Measurements from ENCODE around the gene SPEN.

SPEN gene

DNA sequence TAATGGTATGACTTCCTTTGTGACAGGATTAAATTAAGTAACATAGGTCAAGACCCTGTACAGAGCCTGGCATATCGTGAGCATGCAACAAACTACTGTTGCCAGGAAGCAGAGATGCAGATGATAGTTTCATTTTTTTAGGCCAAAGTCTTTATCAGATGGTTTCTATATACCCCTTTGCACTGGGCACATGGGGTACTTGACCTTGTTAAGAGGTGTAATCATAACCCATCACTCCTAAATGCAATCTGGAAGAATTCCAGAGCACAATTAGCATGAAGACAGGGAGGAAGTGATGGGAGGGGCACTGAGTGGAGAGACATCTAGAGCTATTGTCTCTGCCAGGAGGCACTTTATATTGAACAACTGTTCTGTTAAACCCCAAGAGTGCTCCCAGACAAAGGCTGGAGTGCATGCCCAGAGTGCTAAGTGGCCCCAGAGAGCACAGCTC, 106.3 kb downstream of the SPEN start:
- Histone ChIP-seq H3K36me3 (ENCODE audit: insufficient read depth) (no peaks in the 10 kb centered on the region), H2AFZ (ENCODE audit: low read depth) (no peak overlapping the region), H3K4me1 (ENCODE audit: low read depth, poor library complexity, severe bottlenecking) (peaks cover 13% of the 10 kb centered on the region), H3K27ac (no peak overlapping the region), H3K4me2 (no peak overlapping the region), H3K4me3 (IDR thresholded peaks at IDR 0.05; ENCODE audit: insufficient read depth, low read depth, low read length) (no peak overlapping the region), H4K20me1 (ENCODE audit: insufficient read depth) (no peaks in the 10 kb centered on the region; the same call in 1 of the 2 replicates), H3K79me2 (ENCODE audit: insufficient read depth, low read depth) (peaks cover 4% of the 10 kb centered on the region; the same call in 1 of the 2 replicates), H3K27me3 (ENCODE audit: insufficient read depth, low read depth) (no peaks in the 10 kb centered on the region), H3K9ac (no peak overlapping the region)
- TF ChIP-seq, protein P1, sequence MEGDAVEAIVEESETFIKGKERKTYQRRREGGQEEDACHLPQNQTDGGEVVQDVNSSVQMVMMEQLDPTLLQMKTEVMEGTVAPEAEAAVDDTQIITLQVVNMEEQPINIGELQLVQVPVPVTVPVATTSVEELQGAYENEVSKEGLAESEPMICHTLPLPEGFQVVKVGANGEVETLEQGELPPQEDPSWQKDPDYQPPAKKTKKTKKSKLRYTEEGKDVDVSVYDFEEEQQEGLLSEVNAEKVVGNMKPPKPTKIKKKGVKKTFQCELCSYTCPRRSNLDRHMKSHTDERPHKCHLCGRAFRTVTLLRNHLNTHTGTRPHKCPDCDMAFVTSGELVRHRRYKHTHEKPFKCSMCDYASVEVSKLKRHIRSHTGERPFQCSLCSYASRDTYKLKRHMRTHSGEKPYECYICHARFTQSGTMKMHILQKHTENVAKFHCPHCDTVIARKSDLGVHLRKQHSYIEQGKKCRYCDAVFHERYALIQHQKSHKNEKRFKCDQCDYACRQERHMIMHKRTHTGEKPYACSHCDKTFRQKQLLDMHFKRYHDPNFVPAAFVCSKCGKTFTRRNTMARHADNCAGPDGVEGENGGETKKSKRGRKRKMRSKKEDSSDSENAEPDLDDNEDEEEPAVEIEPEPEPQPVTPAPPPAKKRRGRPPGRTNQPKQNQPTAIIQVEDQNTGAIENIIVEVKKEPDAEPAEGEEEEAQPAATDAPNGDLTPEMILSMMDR (conservative IDR thresholded peaks at IDR 0.05; ENCODE audit: low read depth, low read length): no peak

DNA sequence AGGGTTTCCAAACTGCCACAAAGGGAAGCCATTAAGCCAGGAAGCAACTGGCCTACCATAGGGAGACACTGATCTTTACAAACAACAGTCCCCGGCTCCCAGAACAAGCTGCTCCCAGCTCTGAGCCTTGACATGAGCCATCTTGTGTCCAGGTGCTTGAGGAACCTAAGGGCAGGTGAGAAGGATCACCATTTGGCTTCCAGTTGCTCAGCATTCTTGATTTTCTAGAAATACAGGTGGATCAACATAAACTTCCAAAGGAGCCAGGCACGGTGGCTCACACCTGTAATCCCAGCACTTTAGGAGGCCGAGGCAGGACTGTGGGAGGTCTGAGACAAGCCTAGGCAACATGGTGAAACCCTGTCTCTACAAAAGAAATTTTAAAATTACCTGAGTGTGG, 106.8 kb downstream of the SPEN start:
- TF ChIP-seq, protein P1 (conservative IDR thresholded peaks at IDR 0.05; ENCODE audit: low read depth, low read length): no peak
- Histone ChIP-seq H3K9ac (no peak overlapping the region), H4K20me1 (ENCODE audit: insufficient read depth) (no peaks in the 10 kb centered on the region; the same call in 1 of the 2 replicates), H3K36me3 (ENCODE audit: insufficient read depth) (no peaks in the 10 kb centered on the region), H2AFZ (ENCODE audit: low read depth) (no peak overlapping the region), H3K79me2 (ENCODE audit: insufficient read depth, low read depth) (peaks cover 4% of the 10 kb centered on the region; the same call in 1 of the 2 replicates), H3K27me3 (ENCODE audit: insufficient read depth, low read depth) (no peaks in the 10 kb centered on the region), H3K4me1 (ENCODE audit: low read depth, poor library complexity, severe bottlenecking) (peaks cover 13% of the 10 kb centered on the region), H3K4me2 (no peak overlapping the region), H3K27ac (no peak overlapping the region), H3K4me3 (IDR thresholded peaks at IDR 0.05; ENCODE audit: insufficient read depth, low read depth, low read length) (no peak overlapping the region)

DNA sequence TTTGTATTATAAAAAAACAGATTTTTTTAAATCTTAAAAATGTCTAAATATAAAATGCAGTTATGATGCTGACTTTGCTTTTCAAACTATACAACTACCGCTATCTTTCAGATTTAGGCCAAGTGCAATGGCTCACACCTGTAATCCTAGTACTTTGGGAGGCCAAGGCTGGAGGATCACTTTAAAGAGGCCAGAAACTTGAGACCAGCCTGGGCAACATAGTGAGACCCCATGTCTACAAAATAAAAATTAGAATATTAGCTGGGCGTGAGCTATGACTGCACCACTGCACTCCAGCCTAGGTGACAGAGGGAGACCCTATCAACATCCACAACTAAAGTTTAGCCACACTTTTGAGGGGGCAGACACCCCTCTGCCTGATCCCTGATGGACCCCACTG, 108.0 kb downstream of the SPEN start:
- Histone ChIP-seq H3K79me2 (ENCODE audit: insufficient read depth, low read depth) (peaks cover 4% of the 10 kb centered on the region; the same call in 1 of the 2 replicates), H4K20me1 (ENCODE audit: insufficient read depth) (no peaks in the 10 kb centered on the region; the same call in 1 of the 2 replicates), H3K9ac (no peak overlapping the region), H3K27me3 (ENCODE audit: insufficient read depth, low read depth) (no peaks in the 10 kb centered on the region), H3K27ac (no peak overlapping the region), H2AFZ (ENCODE audit: low read depth) (no peak overlapping the region), H3K4me3 (IDR thresholded peaks at IDR 0.05; ENCODE audit: insufficient read depth, low read depth, low read length) (no peak overlapping the region), H3K4me2 (no peak overlapping the region), H3K4me1 (ENCODE audit: low read depth, poor library complexity, severe bottlenecking) (peaks cover 6% of the 10 kb centered on the region), H3K36me3 (ENCODE audit: insufficient read depth) (no peaks in the 10 kb centered on the region)
- TF ChIP-seq, protein P1 (conservative IDR thresholded peaks at IDR 0.05; ENCODE audit: low read depth, low read length): no peak

DNA sequence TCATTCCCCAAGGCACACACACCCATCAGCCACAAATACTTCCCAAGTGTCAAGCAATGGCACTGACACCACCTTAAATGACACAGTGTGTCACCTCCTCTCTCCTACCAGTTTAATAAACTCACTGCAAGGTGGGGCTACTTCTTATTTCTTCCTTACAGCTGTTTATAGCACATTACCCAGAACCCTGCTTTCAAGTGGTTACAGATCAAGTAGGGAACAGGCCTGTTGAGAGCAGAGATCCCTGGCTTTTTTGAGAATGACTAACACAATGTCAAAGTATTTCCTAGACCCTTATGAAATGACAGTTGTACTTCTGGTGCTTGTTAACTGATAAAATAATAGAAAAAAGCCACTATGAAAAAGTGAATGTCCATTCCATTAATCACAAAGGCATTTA, 108.6 kb downstream of the SPEN start:
- Histone ChIP-seq H3K36me3 (ENCODE audit: insufficient read depth) (no peaks in the 10 kb centered on the region), H3K79me2 (ENCODE audit: insufficient read depth, low read depth) (peaks cover 4% of the 10 kb centered on the region; the same call in 1 of the 2 replicates), H2AFZ (ENCODE audit: low read depth) (no peak overlapping the region), H3K27me3 (ENCODE audit: insufficient read depth, low read depth) (no peaks in the 10 kb centered on the region), H3K4me3 (IDR thresholded peaks at IDR 0.05; ENCODE audit: insufficient read depth, low read depth, low read length) (no peak overlapping the region), H3K4me2 (no peak overlapping the region), H3K9ac (no peak overlapping the region), H3K27ac (no peak overlapping the region), H3K4me1 (ENCODE audit: low read depth, poor library complexity, severe bottlenecking) (no peaks in the 10 kb centered on the region), H4K20me1 (ENCODE audit: insufficient read depth) (no peaks in the 10 kb centered on the region; the same call in 1 of the 2 replicates)
- TF ChIP-seq, protein P1 (conservative IDR thresholded peaks at IDR 0.05; ENCODE audit: low read depth, low read length): no peak
